H1 (cell line): Measurements from ENCODE around the gene PRRC1. TPM values are rescaled to one million over a fixed set of nuclear protein-coding genes. Genes with fewer than 3 reads are reported as not detected.
"Not testable (repeated sequence)": the region's sequence is repeated elsewhere in the genome, so short reads cannot be mapped to it uniquely, and the experiment has no call there.

ENCODE experiments used
- CTCF ChIA-PET: fragments of 300-600 bp; sonication (Branson Sonifier 250); formaldehyde crosslinking; loops from one replicate; lab custom pipeline; 2021; ENCODE audit not compliant: partially characterized antibody; lab: Charles Lee
- POLR2A ChIA-PET: fragments of 300-600 bp; sonication (Branson Sonifier 250); formaldehyde crosslinking; loops from one replicate; lab custom pipeline; 2021; ENCODE audit warnings: inconsistent platforms; ENCODE audit not compliant: partially characterized antibody; lab: Charles Lee
- DNase-seq, 2 experiments: peaks; one replicate each; pipeline versions ENCODE4 v3.0.0 to v3.0.0-alpha.2; 2010 to 2022; ENCODE audit warnings: low spot score in 2 of 2, low read depth in 1 of 2, mixed read lengths in 1 of 2
- FAIRE-seq: peaks from 2 replicates; lab custom pipeline; 2011; peaks lifted over from hg19 to GRCh38; lab: Jason Lieb, UNC
- H2AFZ ChIP-seq: 2 replicates; pipeline ENCODE4 v1.8.1; 2012; ENCODE audit warnings: low read length, inconsistent platforms
- H2AK5ac ChIP-seq: 2 replicates; pipeline ENCODE4 v1.6.1; 2013; ENCODE audit warnings: low read depth, low read length
- H2BK120ac ChIP-seq: replicated peaks from 2 replicates; pipeline ENCODE3; 2013; ENCODE audit warnings: low read depth, low read length, inconsistent platforms
- H2BK12ac ChIP-seq: 2 replicates; pipeline ENCODE4 v1.6.1; 2013; ENCODE audit warnings: low read depth, low read length
- H2BK15ac ChIP-seq: 2 replicates; pipeline ENCODE4 v1.6.1; 2013; ENCODE audit warnings: low read length
- H2BK20ac ChIP-seq: 2 replicates; pipeline ENCODE4 v1.6.1; 2013; ENCODE audit warnings: low read length
- H2BK5ac ChIP-seq: 2 replicates; pipeline ENCODE4 v1.6.1; 2013; ENCODE audit warnings: low read depth, low read length
- H3K14ac ChIP-seq: 2 replicates; pipeline ENCODE4 v1.6.1; 2013; ENCODE audit warnings: inconsistent platforms; ENCODE audit not compliant: insufficient read length
- H3K18ac ChIP-seq: 2 replicates; pipeline ENCODE4 v1.6.1; 2013; ENCODE audit warnings: low read length; ENCODE audit errors: extremely low read depth
- H3K23ac ChIP-seq: 2 replicates; pipeline ENCODE4 v1.6.1; 2013; ENCODE audit warnings: inconsistent platforms; ENCODE audit not compliant: insufficient read length
- H3K23me2 ChIP-seq: 2 replicates; pipeline ENCODE4 v1.6.1; 2013; ENCODE audit warnings: low read depth, low read length
- H3K27ac ChIP-seq: 2 replicates; pipeline ENCODE4 v1.6.1; 2011; ENCODE audit warnings: low read depth, low read length, inconsistent platforms
- H3K27me3 ChIP-seq, 4 experiments: replicated peaks in 1 of 4; 1 replicate in 1 of 4; 2 replicates in 3 of 4; pipeline versions ENCODE4 v1.6.1 to v1.8.1; 2011 to 2013; ENCODE audit warnings: low read length in 3 of 4, mild to moderate bottlenecking in 3 of 4, inconsistent platforms in 2 of 4, mixed read lengths in 2 of 4, moderate library complexity in 1 of 4; ENCODE audit not compliant: control insufficient read depth in 3 of 4, insufficient read depth in 3 of 4; ENCODE audit errors: extremely low read depth in 1 of 4
- H3K36me3 ChIP-seq, 4 experiments: 2 replicates each; pipeline versions ENCODE4 v1.6.1 to v1.8.1; 2011 to 2013; ENCODE audit warnings: mild to moderate bottlenecking in 4 of 4, low read length in 3 of 4, moderate library complexity in 2 of 4, control low read depth in 1 of 4, inconsistent platforms in 1 of 4; ENCODE audit not compliant: insufficient read depth in 4 of 4, control insufficient read depth in 2 of 4
- H3K4ac ChIP-seq: replicated peaks from 2 replicates; pipeline ENCODE3; 2013; ENCODE audit warnings: low read length, low read depth, mixed read lengths, inconsistent platforms; ENCODE audit not compliant: insufficient read length
- H3K4me1 ChIP-seq, 4 experiments: replicated peaks in 1 of 4; 1 replicate in 1 of 4; 2 replicates in 3 of 4; pipeline versions ENCODE4 v1.6.1 to v1.8.1; 2011 to 2013; ENCODE audit warnings: low read length in 3 of 4, inconsistent platforms in 2 of 4, mixed read lengths in 1 of 4; ENCODE audit not compliant: insufficient read depth in 4 of 4, control insufficient read depth in 3 of 4
- H3K4me2 ChIP-seq, 2 experiments: 2 replicates each; pipeline versions ENCODE4 v1.6.1 to v1.8.1; 2011 to 2013; ENCODE audit warnings: low read depth in 2 of 2, low read length in 2 of 2, control low read depth in 1 of 2, inconsistent platforms in 1 of 2, mild to moderate bottlenecking in 1 of 2; ENCODE audit not compliant: insufficient read depth in 1 of 2
- H3K4me3 ChIP-seq, 4 experiments: fragments of 200-600, 300-600 bp in 1 of 4; sonication (generic), shearing (Covaris generic), sonication (Bioruptor Twin) in 1 of 4; 2 replicates each; pipeline versions ENCODE4 v1.5.1 to v1.8.1; 2011 to 2016; ENCODE audit warnings: low read length in 4 of 4, low read depth in 3 of 4, control low read depth in 2 of 4, inconsistent platforms in 2 of 4, mild to moderate bottlenecking in 2 of 4, mixed read lengths in 1 of 4, moderate library complexity in 1 of 4; ENCODE audit not compliant: insufficient read depth in 2 of 4; ENCODE audit errors: extremely low read depth in 1 of 4
- H3K56ac ChIP-seq: replicated peaks from 2 replicates; pipeline ENCODE3; 2013; ENCODE audit warnings: low read depth, mild to moderate bottlenecking, mixed read lengths, low read length, inconsistent platforms; ENCODE audit not compliant: insufficient read length
- H3K79me1 ChIP-seq: 2 replicates; pipeline ENCODE4 v1.6.1; 2013; ENCODE audit warnings: low read depth, low read length, control low read depth
- H3K79me2 ChIP-seq, 2 experiments: 2 replicates each; pipeline versions ENCODE4 v1.6.1 to v1.8.1; 2012 to 2013; ENCODE audit warnings: low read length in 2 of 2, mild to moderate bottlenecking in 2 of 2, inconsistent platforms in 1 of 2; ENCODE audit not compliant: insufficient read depth in 2 of 2, control insufficient read depth in 1 of 2
- H3K9ac ChIP-seq, 4 experiments: replicated peaks in 1 of 4; 1 replicate in 1 of 4; 2 replicates in 3 of 4; pipeline versions ENCODE4 v1.6.1 to v1.8.1; 2011 to 2013; ENCODE audit warnings: low read depth in 3 of 4, low read length in 3 of 4, control low read depth in 2 of 4, mild to moderate bottlenecking in 2 of 4, moderate library complexity in 2 of 4, inconsistent platforms in 1 of 4; ENCODE audit errors: extremely low read depth in 1 of 4
- H3K9me3 ChIP-seq, 2 experiments: 2 replicates each; pipeline versions ENCODE4 v1.6.1 to v1.8.1; 2012 to 2013; ENCODE audit warnings: mild to moderate bottlenecking in 2 of 2, moderate library complexity in 2 of 2, control low read depth in 1 of 2, inconsistent platforms in 1 of 2, low read depth in 1 of 2, low read length in 1 of 2, mixed read lengths in 1 of 2; ENCODE audit not compliant: insufficient read depth in 2 of 2
- H4K20me1 ChIP-seq, 2 experiments: replicated peaks in 1 of 2; 2 replicates each; pipeline versions ENCODE3 to v1.8.1; 2011 to 2013; ENCODE audit warnings: inconsistent platforms in 2 of 2, low read length in 2 of 2, mild to moderate bottlenecking in 1 of 2; ENCODE audit not compliant: insufficient read depth in 2 of 2, control insufficient read depth in 1 of 2
- H4K5ac ChIP-seq: 2 replicates; pipeline ENCODE4 v1.6.1; 2013; ENCODE audit warnings: low read length, low read depth, mixed read lengths, inconsistent platforms; ENCODE audit not compliant: insufficient read length
- H4K8ac ChIP-seq: 2 replicates; pipeline ENCODE4 v1.8.0; 2013; ENCODE audit warnings: mild to moderate bottlenecking, moderate library complexity, low read length, inconsistent platforms; ENCODE audit not compliant: insufficient read depth; ENCODE audit errors: extremely low read depth
- H4K91ac ChIP-seq: replicated peaks from 2 replicates; pipeline ENCODE3; 2013; ENCODE audit warnings: low read length, mixed read lengths, inconsistent platforms; ENCODE audit not compliant: insufficient read length
- WGBS, 2 experiments: shearing (Covaris generic) in 1 of 2; methylation state at CpG; one replicate each; pipeline versions ENCODE4 v1.1.6 to v1.1.7; 2013 to 2015; ENCODE audit warnings: low lambda C conversion rate in 2 of 2, mixed read lengths in 2 of 2, inconsistent platforms in 1 of 2, low coverage in 1 of 2, missing lambda C conversion rate in 1 of 2; ENCODE audit not compliant: insufficient replicate concordance in 2 of 2, insufficient coverage in 1 of 2, insufficient read length in 1 of 2; ENCODE audit errors: extremely low coverage in 1 of 2, missing lambda C conversion rate in 1 of 2; 5-methylcytosine and 5-hydroxymethylcytosine counted together
- polyA plus RNA-seq, 7 experiments: library from polyadenylated mRNA; depleted of rRNA in 3 of 7; stranded (reverse) in 5 of 7; unstranded in 2 of 7; fragments of >200 nt in 5 of 7; fragments of 200-250 nt in 2 of 7; gene quantifications; 1 replicate in 5 of 7; 2 replicates in 1 of 7; 4 replicates in 1 of 7; pipeline versions ENCODE4 v1.2.1 to v1.2.3, GENCODE V29; 2011 to 2013; ENCODE audit warnings: missing spikeins in 2 of 7, mixed read lengths in 2 of 7
- total RNA-seq: library from RNA; stranded (reverse); fragmentation: NEBNext Ultra II Directional; extraction: Animal tissue kit (Norgen Biotek cat#: 25700); gene quantifications from 2 replicates; pipeline ENCODE4 v1.2.1, GENCODE V29; 2021

The PRRC1 gene
- total and polyA plus RNA-seq, 2 of the 8 experiments (the other 6 are each of a cell fraction or from before 2014, with no cell fraction given), result 54.6 to 78.6 TPM

DNA sequence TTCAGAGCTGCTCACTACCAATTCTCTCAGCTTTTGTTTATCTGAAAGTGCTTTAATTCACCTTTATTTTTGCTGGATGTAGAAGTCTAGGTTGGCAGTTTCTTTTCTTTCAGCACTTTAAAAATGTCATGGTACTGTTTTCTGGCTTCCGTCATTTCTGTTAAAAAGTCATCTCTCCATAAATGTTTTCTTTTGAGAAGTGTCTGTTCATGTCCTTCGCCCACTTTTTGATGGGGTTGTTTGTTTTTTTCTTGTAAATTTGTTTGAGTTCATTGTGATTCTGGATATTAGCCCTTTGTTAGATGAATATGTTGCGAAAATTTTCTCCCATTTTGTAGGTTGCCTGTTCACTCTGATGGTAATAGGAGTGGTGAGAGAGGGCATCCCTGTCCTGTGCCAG is 23.1 kb downstream of the PRRC1 start:
- H4K20me1 ChIP-seq, H3K79me1 ChIP-seq, H3K27me3 ChIP-seq, H2BK120ac ChIP-seq, H2BK15ac ChIP-seq, H2BK12ac ChIP-seq, H3K4me3 ChIP-seq, H3K23me2 ChIP-seq, H2AFZ ChIP-seq, DNase-seq, H3K23ac ChIP-seq, H3K56ac ChIP-seq, H4K8ac ChIP-seq, CTCF ChIA-PET, H3K4me2 ChIP-seq, H2BK20ac ChIP-seq, H4K91ac ChIP-seq, H3K18ac ChIP-seq, H4K5ac ChIP-seq, H3K4me1 ChIP-seq, H2AK5ac ChIP-seq, H3K9ac ChIP-seq, H3K14ac ChIP-seq, H2BK5ac ChIP-seq, H3K4ac ChIP-seq, H3K27ac ChIP-seq, FAIRE-seq: not testable (repeated sequence)
- peaks cover 0 to 17% of the 10 kb centered on the region in 2 experiments; a peak in 2 of 4 replicates for H3K9me3 ChIP-seq
- peaks cover 0 to 18% of the 10 kb centered on the region in 2 experiments; a peak in 1 of 4 replicates for H3K79me2 ChIP-seq
- peaks cover 12 to 55% (median 33%) of the 10 kb centered on the region in 4 experiments for H3K36me3 ChIP-seq
- POLR2A ChIA-PET, result interaction anchor here (0.9 kb wide), 1 partner anchor 23 kb away, joined by 3 read pairs; the partner anchor contains the start of gene PRRC1
- WGBS, 2 experiments, result 93% methylated on average over 3 of the region's 3 CpGs; no CpG with 5 or more reads in 1 of the 2 experiments

- H3K14ac ChIP-seq, H3K56ac ChIP-seq, H2BK5ac ChIP-seq, H4K5ac ChIP-seq, H3K27me3 ChIP-seq, H2BK15ac ChIP-seq, H2AFZ ChIP-seq, H3K4ac ChIP-seq, H3K23ac ChIP-seq, H3K23me2 ChIP-seq, H2BK120ac ChIP-seq, H2BK12ac ChIP-seq, H2AK5ac ChIP-seq, H2BK20ac ChIP-seq, DNase-seq, CTCF ChIA-PET, H3K79me1 ChIP-seq, H3K4me2 ChIP-seq, H3K9ac ChIP-seq, H3K4me1 ChIP-seq, H3K27ac ChIP-seq, POLR2A ChIA-PET, H3K4me3 ChIP-seq, H3K18ac ChIP-seq, H4K91ac ChIP-seq, FAIRE-seq, H4K20me1 ChIP-seq, H4K8ac ChIP-seq: not testable (repeated sequence)
- Histone ChIP-seq H3K79me2 (peaks cover 0 to 12% of the 10 kb centered on the region in 2 experiments; a peak in 2 of 4 replicates), H3K9me3 (peaks cover 0 to 11% of the 10 kb centered on the region in 2 experiments; a peak in 2 of 4 replicates), H3K36me3 (peaks cover 3 to 29% (median 14%) of the 10 kb centered on the region in 4 experiments; a peak in 5 of 8 replicates)
- WGBS, 2 experiments, result 100% methylated on average over 1 of the region's 1 CpG; no CpG with 5 or more reads in 1 of the 2 experiments
Observed at GRCh38 chr5:127545249-127545648, 27.8 kb downstream of the PRRC1 start.
